Stimulated activated CD4-positive, alpha-beta T cell treated with anti-CD3 and anti-CD28 coated beads, Interleukin-4, amount 100 ng/mL, for 1 hour (primary cell): ENCODE results near the gene FABP3.
"Not testable (repeated sequence)": the region's sequence is repeated elsewhere in the genome, so short reads cannot be mapped to it uniquely, and the experiment has no call there.

ENCODE experiments used
- DNase-seq: peaks from one replicate; pipeline ENCODE4 v3.0.0-alpha.2; 2020

The FABP3 gene

GRCh38 chr1:31397360-31398095, 24.7 kb upstream of the FABP3 start:
- no peak for DNase-seq

- DNase-seq = no peak
Measured at GRCh38 chr1:31396633-31397351, 23.9 kb upstream of the FABP3 start.

- peak; percentile 82 for DNase-seq
Measured at GRCh38 chr1:31394584-31395193, 21.8 kb upstream of the FABP3 start.

DNA sequence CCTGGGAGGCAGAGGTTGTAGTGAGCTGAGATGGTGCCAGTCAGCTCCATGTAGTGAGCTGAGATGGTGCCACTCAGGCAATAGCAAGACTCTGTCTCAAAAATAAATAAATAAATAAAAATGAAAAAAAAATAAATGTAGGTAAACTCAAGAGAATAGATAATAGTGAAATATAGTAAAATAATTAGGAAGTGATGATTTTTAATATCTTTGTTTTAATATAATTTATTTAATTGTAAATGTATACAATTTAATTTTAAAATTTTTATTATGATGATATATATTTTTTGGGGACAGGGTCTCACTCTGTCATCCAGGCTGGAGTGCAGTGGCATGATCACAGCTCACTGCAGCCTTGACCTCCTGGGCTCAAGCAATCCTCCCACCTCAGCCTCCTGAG, 20.6 kb upstream of the FABP3 start:
- no peak for DNase-seq

DNA sequence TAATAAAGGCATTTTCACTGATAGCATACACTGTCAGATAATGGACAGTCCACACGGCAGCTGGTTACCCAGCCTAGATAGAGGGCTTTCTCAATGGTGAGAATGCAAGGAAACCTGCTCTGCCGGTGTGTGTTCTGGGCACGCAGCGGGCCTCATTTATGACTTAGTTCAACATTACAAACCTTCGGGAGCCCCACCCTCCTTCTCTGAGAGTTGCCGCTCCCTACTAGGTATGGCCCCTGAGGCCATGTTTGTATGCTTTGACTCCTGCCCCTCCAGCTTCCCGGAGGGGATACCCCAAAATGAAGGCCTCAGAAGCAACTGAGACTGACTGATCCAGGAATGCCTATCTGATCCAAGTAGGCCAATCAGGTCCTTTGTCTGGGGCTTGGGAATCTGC, 17.2 kb upstream of the FABP3 start:
- DNase-seq = no peak

- no peak for DNase-seq
Measured at GRCh38 chr1:31389616-31390015, 16.7 kb upstream of the FABP3 start.

GRCh38 chr1:31387612-31388011, 14.7 kb upstream of the FABP3 start:
- no peak for DNase-seq

- DNase-seq = not testable (repeated sequence)
Measured at GRCh38 chr1:31386576-31387243, 13.8 kb upstream of the FABP3 start.

DNA sequence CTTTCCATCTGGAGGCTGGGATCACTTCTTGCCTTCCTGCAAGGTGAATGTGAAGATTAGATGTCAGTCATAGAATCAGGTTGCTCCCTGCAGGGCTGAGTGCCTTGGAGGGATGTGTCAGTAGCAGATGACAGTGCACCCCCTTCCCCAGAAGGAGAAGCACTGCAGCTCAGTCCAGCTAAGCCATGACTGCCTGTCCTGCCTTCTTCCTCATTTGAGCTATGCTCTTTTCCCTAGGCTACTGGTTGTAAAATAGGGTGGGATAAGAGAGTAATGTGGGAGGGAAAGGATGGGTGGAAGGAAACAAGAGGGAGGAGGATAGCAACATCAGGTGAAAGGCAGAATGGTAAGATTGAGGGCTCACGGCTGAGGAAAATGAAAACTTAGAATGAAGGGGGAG, 11.1 kb upstream of the FABP3 start:
- DNase-seq = no peak

- no peak for DNase-seq
Measured at GRCh38 chr1:31382379-31382989, 9.6 kb upstream of the FABP3 start.

DNA sequence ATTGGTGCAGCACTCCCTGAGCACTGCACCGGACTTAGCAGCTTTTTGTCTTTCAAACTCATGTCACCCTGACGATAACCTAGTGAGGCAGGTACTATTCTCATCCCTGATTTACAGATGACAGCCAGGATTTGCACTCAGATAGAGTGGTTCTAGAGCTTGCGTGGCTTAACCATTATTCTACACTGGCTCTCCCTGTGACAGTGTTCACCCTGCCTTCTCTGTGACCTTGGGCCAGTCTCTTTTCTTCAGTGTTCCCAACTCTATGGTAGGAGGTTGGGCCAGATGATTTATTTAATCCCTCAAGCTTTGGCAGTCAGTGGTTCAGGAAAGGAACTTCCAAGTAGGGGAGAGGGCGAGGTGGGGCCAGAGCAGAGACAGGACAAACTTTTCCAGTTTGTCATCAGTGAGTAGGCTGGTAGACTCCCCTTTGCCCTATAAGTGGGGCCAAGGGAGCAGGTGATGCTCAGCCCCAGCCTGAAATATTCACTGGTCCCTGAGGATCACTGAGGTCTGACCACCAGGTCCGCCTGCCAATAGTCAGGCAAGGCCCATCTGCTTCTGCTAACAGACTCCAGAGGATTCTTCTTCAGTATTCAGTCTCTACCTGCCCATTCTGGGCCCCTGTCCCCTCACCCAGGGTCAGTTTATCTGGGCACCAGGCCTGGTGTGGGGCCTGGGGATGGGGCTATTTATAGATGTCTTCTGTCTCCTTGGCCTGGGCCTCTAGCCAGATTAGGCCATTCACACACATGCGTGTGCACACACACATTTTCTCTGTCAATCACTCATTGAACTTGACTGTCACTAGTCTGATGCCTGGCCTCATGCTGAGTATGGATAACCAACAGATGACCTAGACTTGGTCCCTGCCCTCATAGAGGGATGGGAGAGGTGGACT, 8.8 kb upstream of the FABP3 start:
- DNase-seq = no peak

DNA sequence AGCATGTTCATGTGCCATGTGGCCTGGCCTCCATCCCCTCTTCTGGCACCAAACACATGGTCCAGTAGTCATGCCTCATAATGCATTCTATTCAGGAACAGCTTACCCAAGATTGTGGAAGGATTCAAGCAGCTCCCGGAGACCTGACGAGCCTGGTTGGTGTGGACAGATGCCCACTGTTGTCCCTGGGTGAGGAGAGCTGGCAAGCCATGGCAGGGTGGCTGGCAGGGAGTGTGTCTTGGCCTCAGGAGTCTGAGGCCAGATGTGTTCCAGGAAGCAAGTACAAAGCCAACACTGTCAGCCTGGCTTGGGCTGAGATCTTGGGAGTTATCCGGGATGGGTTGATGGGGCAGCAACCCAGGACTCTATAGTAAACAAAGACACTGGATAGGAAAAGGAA, 7.3 kb upstream of the FABP3 start:
- no peak for DNase-seq

GRCh38 chr1:31378001-31378400, 5.1 kb upstream of the FABP3 start:
- no peak for DNase-seq

DNA sequence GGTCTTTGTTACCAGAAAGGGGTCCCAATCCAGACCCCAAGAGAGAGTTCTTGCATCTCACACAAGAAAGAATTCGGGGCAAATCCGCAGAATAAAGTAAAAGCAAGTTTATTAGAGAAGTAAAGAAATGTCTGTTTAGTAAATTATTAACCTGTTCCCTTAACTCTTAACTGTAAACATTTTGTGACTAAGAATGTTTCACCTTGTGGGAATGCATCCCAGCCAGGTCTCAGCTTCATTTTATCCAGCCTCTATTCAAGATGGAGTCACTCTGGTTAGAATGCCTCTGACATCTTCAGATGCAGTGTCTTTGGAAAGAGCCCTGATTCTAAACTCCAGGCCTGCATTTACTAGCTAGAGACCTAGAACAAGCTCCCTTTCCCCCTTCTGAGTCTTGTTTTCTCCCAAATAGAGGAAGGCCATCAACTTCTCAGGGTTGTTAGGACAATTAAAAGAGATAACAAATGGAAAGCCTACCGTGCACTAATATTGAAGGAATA, 4.5 kb upstream of the FABP3 start:
- no peak for DNase-seq

GRCh38 chr1:31376375-31377134, 3.7 kb upstream of the FABP3 start:
- no peak for DNase-seq

DNA sequence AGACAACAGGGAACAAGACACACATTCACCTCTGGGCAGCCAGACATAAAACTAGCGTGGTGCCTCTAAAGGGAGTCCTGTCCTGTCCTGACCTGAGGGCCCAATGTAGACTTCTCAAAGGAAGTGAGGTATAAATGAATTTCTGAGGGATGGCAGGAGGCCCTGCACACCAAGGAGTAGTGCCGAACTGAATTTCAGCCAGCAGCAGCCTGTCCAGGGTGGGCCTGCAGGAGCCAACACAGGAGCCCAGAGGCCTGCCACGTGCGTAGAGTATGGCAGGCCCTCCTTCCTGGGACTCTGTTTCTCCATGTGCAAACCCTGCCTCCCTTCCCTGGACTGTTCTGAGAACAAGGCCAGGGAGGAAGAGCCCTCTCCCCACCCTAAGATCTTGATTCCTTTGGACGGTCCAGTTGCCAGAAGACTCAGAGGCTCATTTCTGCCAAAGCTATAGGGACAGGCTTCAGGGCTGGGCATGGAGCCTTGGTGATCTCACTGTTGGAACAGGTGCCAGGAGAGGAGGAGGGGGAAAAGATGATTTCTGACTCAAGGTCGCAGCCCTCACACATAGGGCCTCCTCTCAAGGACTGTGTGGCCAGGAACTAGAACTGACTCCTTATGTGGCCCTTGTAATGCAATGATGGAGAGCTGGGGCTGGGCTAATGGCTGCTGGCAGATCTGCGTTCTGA, 1.8 kb upstream of the FABP3 start:
- DNase-seq = no peak

- DNase-seq = no peak
Measured at GRCh38 chr1:31373897-31374486, 1.1 kb upstream of the FABP3 start.

DNA sequence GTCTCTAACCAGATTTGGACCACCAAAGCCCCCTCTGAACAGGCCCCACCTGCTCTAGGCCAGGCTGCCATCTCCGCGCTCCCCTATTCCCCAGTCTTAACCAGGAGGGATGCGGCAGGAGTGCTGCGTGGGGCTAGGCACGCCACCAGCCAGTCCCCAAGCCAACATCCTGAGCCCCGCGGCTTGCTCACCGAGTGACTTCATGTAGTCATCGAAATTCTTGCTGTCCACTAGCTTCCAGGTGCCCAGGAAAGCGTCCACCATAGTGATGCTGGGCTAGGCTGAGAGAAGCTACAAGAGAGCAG, 173 bp downstream of the FABP3 start:
- DNase-seq = no peak

- no peak for DNase-seq
Measured at GRCh38 chr1:31372051-31372450, 825 bp downstream of the FABP3 start.
